Hepatocyte (in vitro differentiated cells): Measurements from ENCODE around the gene GSTM1. TPM values are rescaled to one million over a fixed set of nuclear protein-coding genes. Genes with fewer than 3 reads are reported as not detected.
"Not testable (repeated sequence)": the region's sequence is repeated elsewhere in the genome, so short reads cannot be mapped to it uniquely, and the experiment has no call there.

Experiments
- DNase-seq: peaks from one replicate; pipeline ENCODE4 v3.0.0-alpha.2; 2016; ENCODE audit warnings: low spot score
- H2AFZ ChIP-seq: fragments of 200-600 bp; sonication (generic); 2 replicates; pipeline ENCODE4 v1.6.0; 2016; ENCODE audit warnings: antibody characterized with exemption, mild to moderate bottlenecking
- H3K27ac ChIP-seq: fragments of 200-600 bp; sonication (generic); 2 replicates; pipeline ENCODE4 v1.5.1; 2016; ENCODE audit warnings: mild to moderate bottlenecking
- H3K27me3 ChIP-seq: fragments of 200-600 bp; sonication (generic); 2 replicates; pipeline ENCODE4 v1.6.1; 2016
- H3K36me3 ChIP-seq: fragments of 200-600 bp; sonication (generic); replicated peaks from 2 replicates; pipeline ENCODE4 v1.5.1; 2016; ENCODE audit warnings: low read depth; ENCODE audit not compliant: insufficient read depth
- H3K4me1 ChIP-seq: fragments of 200-600 bp; sonication (generic); 2 replicates; pipeline ENCODE4 v1.5.1; 2016; ENCODE audit warnings: mild to moderate bottlenecking, moderate library complexity; ENCODE audit not compliant: insufficient read depth
- H3K4me2 ChIP-seq: fragments of 200-600 bp; sonication (generic); 2 replicates; pipeline ENCODE4 v1.6.0; 2016
- H3K4me3 ChIP-seq: fragments of 200-600 bp; sonication (generic); 2 replicates; pipeline ENCODE4 v1.5.1; 2016; ENCODE audit warnings: mild to moderate bottlenecking
- H3K79me2 ChIP-seq: fragments of 200-600 bp; sonication (generic); 2 replicates; pipeline ENCODE4 v1.6.0; 2017; ENCODE audit warnings: mild to moderate bottlenecking
- H3K9me2 ChIP-seq: fragments of 200-600 bp; sonication (generic); replicated peaks from 2 replicates; pipeline ENCODE4 v1.6.0; 2017; ENCODE audit warnings: mild to moderate bottlenecking; ENCODE audit not compliant: insufficient read depth
- H3K9me3 ChIP-seq: fragments of 200-600 bp; sonication (generic); 2 replicates; pipeline ENCODE4 v1.5.1; 2016; ENCODE audit warnings: low read depth, mild to moderate bottlenecking
- H4K20me1 ChIP-seq: fragments of 200-600 bp; sonication (generic); 2 replicates; pipeline ENCODE4 v1.6.0; 2016; ENCODE audit warnings: mild to moderate bottlenecking; ENCODE audit not compliant: insufficient read depth, poor library complexity, severe bottlenecking
- CTCF ChIP-seq: fragments of 200-600 bp; sonication (generic); IDR thresholded peaks from 2 replicates; pipeline ENCODE4 v1.5.1; 2016; ENCODE audit warnings: antibody characterized with exemption, mild to moderate bottlenecking; ENCODE audit not compliant: poor library complexity
- EZH2 ChIP-seq: fragments of 200-600 bp; sonication (generic); IDR thresholded peaks from 2 replicates; pipeline ENCODE4 v1.6.1; 2016; ENCODE audit warnings: antibody characterized with exemption, mild to moderate bottlenecking, borderline replicate concordance
- EZH2phosphoT487 ChIP-seq: fragments of 200-600 bp; sonication (generic); IDR thresholded peaks from one replicate; pipeline ENCODE4 v1.6.1; 2018; ENCODE audit warnings: antibody characterized with exemption, mild to moderate bottlenecking, low read depth, moderate library complexity; ENCODE audit not compliant: unreplicated experiment, severe bottlenecking
- WGBS: methylation state at CpG from one replicate; pipeline ENCODE4 v1.1.6; 2016; ENCODE audit warnings: low lambda C conversion rate; ENCODE audit errors: missing lambda C conversion rate; 5-methylcytosine and 5-hydroxymethylcytosine counted together
- polyA plus RNA-seq: library from polyadenylated mRNA; unstranded; fragments of >200 nt; fragmentation: Nextera tagmentation; extraction: Ambion mirVana; gene quantifications from 2 replicates; pipeline ENCODE4 v1.2.1, GENCODE V29; 2016
- total RNA-seq: library from RNA; depleted of rRNA; stranded (reverse); fragments of >200 nt; gene quantifications from 2 replicates; pipeline ENCODE4 v1.2.3, GENCODE V29; 2014

Gene GSTM1
- total and polyA plus RNA-seq, 2 experiments from 2014 or later: 19.9 to 44.3 TPM

- Histone ChIP-seq H3K4me1 (no peaks in the 10 kb centered on the region), H3K4me2 (no peak overlapping the region), H3K27me3 (no peaks in the 10 kb centered on the region), H3K27ac (no peak overlapping the region), H2AFZ (no peak overlapping the region), H3K36me3 (no peaks in the 10 kb centered on the region), H3K9me2 (no peaks in the 10 kb centered on the region), H4K20me1 (no peaks in the 10 kb centered on the region), H3K79me2 (no peaks in the 10 kb centered on the region), H3K4me3 (no peak overlapping the region), H3K9me3 (no peaks in the 10 kb centered on the region)
- 95% methylated on average over 4 of the region's 4 CpGs for WGBS
- TF ChIP-seq EZH2phosphoT487: no peak
- no peak for TF ChIP-seq CTCF
- no peak for TF ChIP-seq EZH2
- no peak for DNase-seq
Observed at GRCh38 chr1:109697066-109697465, 9.4 kb downstream of the GSTM1 start.

GRCh38 chr1:109697861-109698260 lies 10.2 kb downstream of the GSTM1 start:
- not testable (repeated sequence) for H3K9me2 ChIP-seq, H2AFZ ChIP-seq, H3K27ac ChIP-seq, H4K20me1 ChIP-seq, H3K4me3 ChIP-seq, H3K4me1 ChIP-seq, H3K79me2 ChIP-seq, H3K36me3 ChIP-seq, H3K4me2 ChIP-seq, H3K27me3 ChIP-seq, DNase-seq, H3K9me3 ChIP-seq
- WGBS: 79% methylated on average over 4 of the region's 4 CpGs

- H3K9me2 ChIP-seq, H3K27me3 ChIP-seq, DNase-seq, H3K79me2 ChIP-seq, H3K9me3 ChIP-seq, H2AFZ ChIP-seq, H4K20me1 ChIP-seq, H3K4me1 ChIP-seq, H3K4me2 ChIP-seq, H3K27ac ChIP-seq, H3K36me3 ChIP-seq, H3K4me3 ChIP-seq: not testable (repeated sequence)
- WGBS: 86% methylated on average over 3 of the region's 3 CpGs
Observed at GRCh38 chr1:109702940-109703339, 15.3 kb downstream of the GSTM1 start.

- no peak overlapping the region for H3K4me3 ChIP-seq
- no peak overlapping the region for H3K4me2 ChIP-seq
- 82% methylated on average over 8 of the region's 8 CpGs for WGBS
- no peaks in the 10 kb centered on the region for H3K9me2 ChIP-seq
- no peaks in the 10 kb centered on the region for H3K9me3 ChIP-seq
- no peaks in the 10 kb centered on the region for H3K36me3 ChIP-seq
- H3K27me3 ChIP-seq: no peaks in the 10 kb centered on the region
- no peak overlapping the region for H3K27ac ChIP-seq
- no peaks in the 10 kb centered on the region for H3K4me1 ChIP-seq
- TF ChIP-seq EZH2phosphoT487 (no peak), CTCF (no peak), EZH2 (no peak)
- no peaks in the 10 kb centered on the region for H4K20me1 ChIP-seq
- no peak overlapping the region for H2AFZ ChIP-seq
- H3K79me2 ChIP-seq: no peaks in the 10 kb centered on the region
- no peak for DNase-seq
Observed at GRCh38 chr1:109704173-109704572, 16.6 kb downstream of the GSTM1 start.

- Histone ChIP-seq H3K4me2 (no peak overlapping the region), H3K27ac (no peak overlapping the region), H2AFZ (no peak overlapping the region), H3K79me2 (no peaks in the 10 kb centered on the region), H4K20me1 (no peaks in the 10 kb centered on the region), H3K9me2 (no peaks in the 10 kb centered on the region), H3K9me3 (no peaks in the 10 kb centered on the region), H3K4me1 (no peaks in the 10 kb centered on the region), H3K36me3 (no peaks in the 10 kb centered on the region), H3K4me3 (no peak overlapping the region), H3K27me3 (no peaks in the 10 kb centered on the region)
- no peak for TF ChIP-seq EZH2
- DNase-seq: no peak
- WGBS: 90% methylated on average over 4 of the region's 4 CpGs
Observed at GRCh38 chr1:109705411-109705810, 17.8 kb downstream of the GSTM1 start.

GRCh38 chr1:109708949-109709348 lies 21.3 kb downstream of the GSTM1 start:
- DNase-seq, H4K20me1 ChIP-seq, H3K9me3 ChIP-seq, H2AFZ ChIP-seq, H3K27ac ChIP-seq, H3K4me2 ChIP-seq, H3K4me3 ChIP-seq, H3K9me2 ChIP-seq, H3K4me1 ChIP-seq, H3K36me3 ChIP-seq, H3K27me3 ChIP-seq, H3K79me2 ChIP-seq: not testable (repeated sequence)
- 68% methylated on average over 4 of the region's 4 CpGs for WGBS

GRCh38 chr1:109709822-109710221 lies 22.2 kb downstream of the GSTM1 start:
- not testable (repeated sequence) for H3K4me2 ChIP-seq, H4K20me1 ChIP-seq, DNase-seq, H3K9me2 ChIP-seq, H2AFZ ChIP-seq, H3K4me3 ChIP-seq, H3K27me3 ChIP-seq, H3K4me1 ChIP-seq, H3K79me2 ChIP-seq, H3K9me3 ChIP-seq, H3K27ac ChIP-seq, H3K36me3 ChIP-seq
